ENCODE results near the gene UGT2A1.

GRCh38 chr4:69549651-69550050 is 103.4 kb downstream of the UGT2A1 start:
- TF ChIP-seq POLR2A (IDR thresholded peaks at IDR 0.05) (no peak), CTCF (IDR thresholded peaks at IDR 0.05) (no peak), POLR2AphosphoS5 (IDR thresholded peaks at IDR 0.05) (no peak)

All from gastroesophageal sphincter (tissue), 3 donors.